Measurements from ENCODE around the gene DDX4. TPM values are rescaled to one million over a fixed set of nuclear protein-coding genes. Genes with fewer than 3 reads are reported as not detected.
A peak's percentile ranks its signal among the peaks of the same experiment; 100 is the strongest.
"Not testable (repeated sequence)": the region's sequence is repeated elsewhere in the genome, so short reads cannot be mapped to it uniquely, and the experiment has no call there.

Gene DDX4
- total RNA-seq, 2 donors from 2014 or later = 34.9 TPM; not detected in 1

DNA sequence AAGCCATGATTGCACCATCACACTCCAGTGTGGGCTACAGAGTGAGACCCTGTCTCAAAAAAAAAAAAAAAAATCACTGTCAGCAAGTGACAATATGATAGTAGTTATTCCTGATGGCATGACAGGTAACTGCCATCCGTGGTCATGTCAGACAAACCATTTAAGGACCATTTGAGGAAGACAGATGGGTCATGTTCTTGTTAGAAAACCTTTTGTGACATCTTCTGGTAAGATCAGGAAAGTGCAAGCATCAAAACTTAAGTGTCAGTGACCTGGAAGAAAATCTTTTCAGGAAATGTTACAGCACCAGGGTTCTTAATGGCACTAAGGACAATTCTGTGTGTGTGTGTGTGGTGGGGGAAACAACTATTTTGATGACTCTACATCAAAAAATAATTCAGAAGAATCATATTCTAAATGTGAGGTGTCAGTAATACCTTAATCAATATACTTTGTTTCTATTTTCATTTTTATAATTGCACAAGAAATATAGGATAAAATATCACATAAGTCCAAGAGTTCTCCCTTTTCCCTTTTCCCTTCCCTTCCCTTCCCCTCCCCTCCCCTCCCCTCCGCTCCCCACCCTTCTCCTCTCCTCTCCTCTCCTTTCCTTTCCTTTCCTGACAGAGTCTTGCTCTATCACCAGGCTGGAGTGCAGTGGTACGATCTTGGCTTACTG is 43.6 kb upstream of the DDX4 start:
- Histone ChIP-seq H3K4me1 (replicated peaks) (peaks cover 15% of the 10 kb centered on the region), H3K27ac (no peak overlapping the region), H3K27me3 (replicated peaks; ENCODE audit: insufficient read depth) (no peaks in the 10 kb centered on the region), H3K36me3 (no peaks in the 10 kb centered on the region), H3K9me3 (no peaks in the 10 kb centered on the region), H3K4me3 (no peak overlapping the region)
- TF ChIP-seq POLR2AphosphoS5 (IDR thresholded peaks at IDR 0.05) (peak; percentile 36), POLR2A (IDR thresholded peaks at IDR 0.05) (no peak)
- TF ChIP-seq, protein P1, sequence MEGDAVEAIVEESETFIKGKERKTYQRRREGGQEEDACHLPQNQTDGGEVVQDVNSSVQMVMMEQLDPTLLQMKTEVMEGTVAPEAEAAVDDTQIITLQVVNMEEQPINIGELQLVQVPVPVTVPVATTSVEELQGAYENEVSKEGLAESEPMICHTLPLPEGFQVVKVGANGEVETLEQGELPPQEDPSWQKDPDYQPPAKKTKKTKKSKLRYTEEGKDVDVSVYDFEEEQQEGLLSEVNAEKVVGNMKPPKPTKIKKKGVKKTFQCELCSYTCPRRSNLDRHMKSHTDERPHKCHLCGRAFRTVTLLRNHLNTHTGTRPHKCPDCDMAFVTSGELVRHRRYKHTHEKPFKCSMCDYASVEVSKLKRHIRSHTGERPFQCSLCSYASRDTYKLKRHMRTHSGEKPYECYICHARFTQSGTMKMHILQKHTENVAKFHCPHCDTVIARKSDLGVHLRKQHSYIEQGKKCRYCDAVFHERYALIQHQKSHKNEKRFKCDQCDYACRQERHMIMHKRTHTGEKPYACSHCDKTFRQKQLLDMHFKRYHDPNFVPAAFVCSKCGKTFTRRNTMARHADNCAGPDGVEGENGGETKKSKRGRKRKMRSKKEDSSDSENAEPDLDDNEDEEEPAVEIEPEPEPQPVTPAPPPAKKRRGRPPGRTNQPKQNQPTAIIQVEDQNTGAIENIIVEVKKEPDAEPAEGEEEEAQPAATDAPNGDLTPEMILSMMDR (IDR thresholded peaks at IDR 0.05) = peak in 3 of 4 experiments; percentile 26 to 55 (median 45)
- DNase-seq (ENCODE audit: low spot score) = no peak
- intact Hi-C loops (cut with DNase I) = loop anchor here (5.0 kb wide), 2 partner anchors 352 to 367 kb away; no protein-coding TSS in a partner anchor
- WGBS = 71% methylated on average over 3 of the region's 3 CpGs

DNA sequence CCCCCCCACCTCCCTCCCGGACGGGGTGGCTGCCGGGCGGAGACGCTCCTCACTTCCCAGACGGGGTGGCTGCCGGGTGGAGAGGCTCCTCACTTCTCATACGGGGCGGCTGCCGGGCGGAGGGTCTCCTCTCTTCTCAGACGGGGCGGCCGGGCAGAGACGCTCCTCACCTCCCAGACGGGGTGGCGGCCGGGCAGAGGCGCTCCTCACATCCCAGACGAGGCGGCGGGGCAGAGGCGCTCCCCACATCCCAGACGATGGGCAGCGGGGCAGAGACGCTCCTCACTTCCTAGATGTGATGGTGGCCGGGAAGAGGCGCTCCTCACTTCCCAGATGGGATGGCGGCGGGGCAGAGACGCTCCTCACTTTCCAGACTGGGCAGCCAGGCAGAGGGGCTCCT is 41.2 kb upstream of the DDX4 start:
- H3K4me1 ChIP-seq (replicated peaks); H3K27ac ChIP-seq; H3K4me3 ChIP-seq; H3K27me3 ChIP-seq (replicated peaks; ENCODE audit: insufficient read depth); H3K36me3 ChIP-seq; intact Hi-C loops (cut with DNase I); DNase-seq (ENCODE audit: low spot score); H3K9me3 ChIP-seq: not testable (repeated sequence)
- WGBS = 94% methylated on average over 16 of the region's 31 CpGs

DNA sequence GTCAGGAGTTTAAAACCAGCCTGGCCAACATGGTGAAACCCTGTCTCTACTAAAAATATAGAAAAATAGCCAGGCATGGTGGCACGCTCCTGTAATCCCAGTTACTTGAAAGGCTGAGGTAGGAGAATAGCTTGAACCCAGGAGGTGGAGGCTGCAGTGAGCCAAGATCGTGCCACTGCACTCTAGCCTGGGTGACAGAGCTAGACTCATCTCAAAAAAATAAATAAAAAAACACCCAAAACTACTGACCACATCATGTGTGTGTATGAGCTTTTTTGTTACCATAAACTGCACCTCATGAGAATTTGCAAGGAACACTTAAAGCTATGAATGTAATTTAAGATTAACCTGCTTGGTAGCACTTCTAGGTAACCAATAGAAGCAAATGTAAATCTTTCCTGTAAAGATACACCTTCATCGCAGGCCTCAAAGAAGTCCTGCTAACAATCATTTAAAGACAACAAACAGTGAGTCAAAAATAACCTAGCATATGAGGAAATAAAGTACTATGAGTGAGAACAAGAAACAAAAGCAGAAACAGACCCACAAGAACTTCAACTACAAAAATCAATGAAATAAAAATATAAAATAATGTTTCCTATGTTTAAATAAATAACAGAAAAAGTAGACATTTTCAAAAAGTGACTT is 38.7 kb upstream of the DDX4 start:
- no peak overlapping the region for H3K27ac ChIP-seq
- TF ChIP-seq, protein P1 (IDR thresholded peaks at IDR 0.05) = no peak
- TF ChIP-seq POLR2AphosphoS5 (IDR thresholded peaks at IDR 0.05) = no peak
- no peak for TF ChIP-seq POLR2A (IDR thresholded peaks at IDR 0.05)
- DNase-seq (ENCODE audit: low spot score) = no peak
- no peaks in the 10 kb centered on the region for H3K27me3 ChIP-seq (replicated peaks; ENCODE audit: insufficient read depth)
- H3K36me3 ChIP-seq = no peaks in the 10 kb centered on the region
- 80% methylated on average over 3 of the region's 3 CpGs for WGBS
- no peaks in the 10 kb centered on the region for H3K9me3 ChIP-seq
- intact Hi-C loops (cut with DNase I) = no loop called here
- no peaks in the 10 kb centered on the region for H3K4me1 ChIP-seq (replicated peaks)
- H3K4me3 ChIP-seq = no peak overlapping the region

DNA sequence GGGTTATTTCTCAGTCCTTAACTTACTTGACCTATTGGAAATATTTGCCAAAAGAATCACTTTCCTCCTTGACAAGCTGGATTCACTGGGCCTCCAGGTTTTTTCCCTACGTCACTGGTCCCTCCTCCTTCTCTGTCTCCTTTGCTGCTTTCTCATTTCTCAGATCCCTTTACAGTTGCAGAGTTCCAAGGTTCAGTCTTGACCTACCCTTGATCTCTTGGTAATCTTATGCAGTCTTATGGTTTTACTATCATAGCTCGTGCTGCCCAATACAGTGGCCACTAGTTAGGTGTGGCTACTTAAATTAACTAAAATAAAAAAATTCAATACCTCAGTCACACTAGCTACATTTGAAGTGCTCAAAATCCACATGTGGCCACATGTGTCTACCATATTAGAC is 37.1 kb upstream of the DDX4 start:
- intact Hi-C loops (cut with DNase I) = no loop called here
- DNase-seq (ENCODE audit: low spot score) = no peak
- 93% methylated on average over 2 of the region's 2 CpGs for WGBS
- Histone ChIP-seq H3K9me3 (no peaks in the 10 kb centered on the region), H3K27me3 (replicated peaks; ENCODE audit: insufficient read depth) (no peaks in the 10 kb centered on the region), H3K27ac (no peak overlapping the region), H3K36me3 (no peaks in the 10 kb centered on the region), H3K4me1 (replicated peaks) (no peaks in the 10 kb centered on the region), H3K4me3 (no peak overlapping the region)
- TF ChIP-seq, protein P1 (IDR thresholded peaks at IDR 0.05) = no peak
- no peak for TF ChIP-seq POLR2AphosphoS5 (IDR thresholded peaks at IDR 0.05)
- no peak for TF ChIP-seq POLR2A (IDR thresholded peaks at IDR 0.05)

DNA sequence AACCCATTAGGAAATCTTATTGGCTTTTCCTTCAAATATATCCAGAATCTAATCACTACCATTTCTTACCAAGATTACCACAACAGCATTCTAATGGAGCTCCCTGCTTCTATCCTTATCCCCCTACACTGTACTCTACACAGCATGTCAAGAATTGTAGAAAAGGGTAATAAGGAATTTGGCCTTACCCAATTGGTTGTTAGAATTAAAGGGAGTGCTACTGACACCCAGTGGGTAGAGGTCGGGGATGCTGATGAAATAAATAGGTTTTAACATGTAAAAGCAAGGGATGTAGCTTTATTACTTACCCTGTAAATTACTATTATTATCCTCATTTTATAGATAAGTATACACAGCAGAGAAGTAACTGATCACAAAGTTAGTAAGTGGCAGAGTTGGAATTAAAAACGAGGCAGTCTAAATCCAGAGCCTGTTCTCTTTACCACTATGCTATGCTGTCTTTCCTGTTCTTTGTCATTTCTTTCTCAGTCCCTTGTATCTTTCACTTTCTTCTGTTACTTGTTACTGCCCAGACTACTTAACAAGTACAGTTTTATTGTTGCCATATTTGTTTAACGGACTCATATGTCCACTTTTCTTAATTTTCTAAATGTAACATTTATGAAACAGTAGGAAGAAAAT is 36.3 kb upstream of the DDX4 start:
- 63% methylated on average over 3 of the region's 3 CpGs for WGBS
- H3K27ac ChIP-seq = no peak overlapping the region
- H3K9me3 ChIP-seq = no peaks in the 10 kb centered on the region
- no peaks in the 10 kb centered on the region for H3K4me1 ChIP-seq (replicated peaks)
- H3K36me3 ChIP-seq = no peaks in the 10 kb centered on the region
- intact Hi-C loops (cut with DNase I) = no loop called here
- no peaks in the 10 kb centered on the region for H3K27me3 ChIP-seq (replicated peaks; ENCODE audit: insufficient read depth)
- TF ChIP-seq, protein P1 (IDR thresholded peaks at IDR 0.05) = no peak
- TF ChIP-seq POLR2AphosphoS5 (IDR thresholded peaks at IDR 0.05) (no peak), POLR2A (IDR thresholded peaks at IDR 0.05) (no peak)
- no peak overlapping the region for H3K4me3 ChIP-seq
- no peak for DNase-seq (ENCODE audit: low spot score)
